Measurements from ENCODE around the gene KNDC1.
"Not testable (repeated sequence)": the region's sequence is repeated elsewhere in the genome, so short reads cannot be mapped to it uniquely, and the experiment has no call there.

The KNDC1 gene

DNA sequence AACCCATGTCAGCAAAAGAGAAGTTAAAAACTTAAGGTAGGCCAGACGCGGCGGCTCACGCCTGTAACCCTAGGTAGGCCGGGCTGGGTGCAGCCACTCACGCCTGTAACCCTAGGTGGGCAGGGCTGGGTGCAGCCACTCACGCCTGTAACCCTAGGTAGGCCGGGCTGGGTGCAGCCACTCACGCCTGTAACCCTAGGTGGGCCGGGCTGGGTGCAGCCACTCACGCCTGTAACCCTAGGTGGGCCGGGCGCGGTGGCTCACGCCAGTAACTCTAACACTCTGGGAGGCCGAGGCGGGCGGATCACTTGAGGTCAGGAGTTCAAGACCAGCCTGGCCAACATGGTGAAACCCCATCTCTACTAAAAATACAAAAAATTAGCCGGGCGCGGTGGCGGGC is 61.7 kb downstream of the KNDC1 start:
- not testable (repeated sequence) for DNase-seq (ENCODE audit: low read depth)

GRCh38 chr10:133224076-133224475 is 64.1 kb downstream of the KNDC1 start:
- DNase-seq (ENCODE audit: low read depth) = no peak

DNA sequence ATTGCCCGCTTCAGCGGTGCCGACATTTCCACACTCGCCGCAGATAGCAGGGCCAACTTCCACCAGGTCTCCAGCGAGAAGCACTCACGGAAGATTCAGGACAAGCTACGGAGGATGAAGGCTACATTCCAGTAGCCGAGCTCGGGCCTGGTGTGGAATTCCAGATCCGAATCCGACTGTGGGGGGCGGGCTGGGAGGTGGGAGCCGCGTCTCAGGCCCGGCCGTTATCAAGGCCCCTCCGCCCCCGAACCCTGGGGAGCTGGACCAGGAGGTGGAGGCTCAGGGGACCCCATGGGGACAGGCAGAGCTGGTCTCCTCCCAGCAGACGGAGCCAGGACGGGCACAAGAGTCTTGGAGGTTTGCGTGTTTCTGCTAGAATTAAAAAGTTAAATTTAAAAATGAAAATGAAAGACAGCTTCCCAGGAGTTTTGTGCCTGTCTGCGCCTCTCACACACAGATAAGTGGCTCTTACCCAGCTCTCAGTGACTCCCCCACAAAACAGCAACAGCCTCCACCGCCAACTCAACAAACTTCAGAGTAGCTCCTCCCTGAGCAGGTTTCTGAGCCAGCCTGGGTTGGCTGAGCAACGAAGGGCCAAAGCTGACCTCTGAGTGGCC is 64.8 kb downstream of the KNDC1 start:
- no peak for DNase-seq (ENCODE audit: low read depth)

- no peak for DNase-seq (ENCODE audit: low read depth)
These were observed 65.7 kb downstream of the KNDC1 start for GRCh38 chr10:133225707-133226191.

DNA sequence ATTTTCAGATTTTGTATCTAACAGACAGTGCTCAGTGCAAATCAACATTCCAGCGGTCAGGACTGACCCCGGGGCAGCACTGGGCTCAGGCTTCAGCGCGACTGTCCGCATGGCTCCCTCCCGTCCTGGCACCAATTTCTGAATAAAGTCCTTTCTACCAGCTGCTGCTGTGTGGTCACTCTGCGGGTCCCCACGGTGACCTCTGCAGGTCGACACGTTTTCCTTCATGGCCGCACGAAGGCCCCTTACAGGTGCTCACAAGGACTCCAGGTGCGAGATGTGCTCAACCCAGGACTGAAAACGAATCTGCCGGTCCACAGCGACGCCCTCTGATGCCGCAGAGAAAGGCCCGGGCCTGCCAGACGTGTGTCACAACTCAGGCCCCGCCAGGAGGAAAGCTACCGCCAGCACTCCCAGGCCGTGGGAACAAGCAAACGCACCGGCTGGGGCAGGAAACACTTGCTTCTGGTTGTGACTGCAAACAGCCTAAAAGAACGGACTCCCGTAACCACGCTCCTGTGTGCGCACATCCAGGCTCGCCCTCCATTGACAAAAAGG is 66.3 kb downstream of the KNDC1 start:
- no peak for DNase-seq (ENCODE audit: low read depth)

- DNase-seq (ENCODE audit: low read depth) = no peak
These were observed 67.2 kb downstream of the KNDC1 start for GRCh38 chr10:133227256-133227655.

GRCh38 chr10:133229265-133230043 is 69.4 kb downstream of the KNDC1 start:
- DNase-seq (ENCODE audit: low read depth) = no peak

GRCh38 chr10:133230044-133230361 is 70.0 kb downstream of the KNDC1 start, which contains the start of gene UTF1:
TSS of gene UTF1 (plus strand) at chr10:133230217. CDS start at chr10:133230289, 72 bp downstream.
- DNase-seq (ENCODE audit: low read depth) = no peak

- DNase-seq (ENCODE audit: low read depth) = no peak
These were observed 70.6 kb downstream of the KNDC1 start for GRCh38 chr10:133230387-133231195.

DNA sequence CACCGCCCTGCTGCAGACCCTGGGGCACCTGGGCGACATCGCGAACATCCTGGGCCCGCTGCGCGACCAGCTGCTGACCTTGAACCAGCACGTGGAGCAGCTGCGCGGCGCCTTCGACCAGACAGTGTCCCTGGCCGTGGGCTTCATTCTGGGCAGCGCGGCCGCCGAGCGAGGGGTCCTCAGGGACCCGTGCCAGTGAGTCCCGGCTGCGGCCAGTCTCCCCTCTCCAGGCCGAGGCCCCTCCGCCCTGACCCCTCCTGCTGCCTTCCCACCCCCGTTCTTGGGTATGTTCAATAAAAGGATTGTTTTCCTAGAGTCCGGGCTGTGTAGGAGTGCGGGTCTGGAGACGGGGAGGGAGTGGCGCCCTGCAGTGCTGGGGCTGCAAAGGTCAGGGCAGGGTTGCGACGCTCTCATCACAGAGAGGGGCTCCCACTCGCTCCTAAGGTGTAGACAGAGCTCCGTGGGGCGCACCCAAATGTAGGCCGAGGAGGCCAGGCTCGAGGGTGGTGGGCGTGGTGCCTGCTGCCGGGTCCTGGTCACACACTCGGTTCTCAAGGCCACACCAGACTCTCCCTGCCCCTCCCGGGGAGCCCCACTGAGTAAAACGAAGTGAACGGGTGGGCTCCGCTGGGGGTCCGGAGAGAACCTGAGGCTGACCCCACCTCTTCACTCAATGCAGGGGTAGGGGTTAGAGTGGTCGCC is 71.4 kb downstream of the KNDC1 start:
- no peak for DNase-seq (ENCODE audit: low read depth)

DNA sequence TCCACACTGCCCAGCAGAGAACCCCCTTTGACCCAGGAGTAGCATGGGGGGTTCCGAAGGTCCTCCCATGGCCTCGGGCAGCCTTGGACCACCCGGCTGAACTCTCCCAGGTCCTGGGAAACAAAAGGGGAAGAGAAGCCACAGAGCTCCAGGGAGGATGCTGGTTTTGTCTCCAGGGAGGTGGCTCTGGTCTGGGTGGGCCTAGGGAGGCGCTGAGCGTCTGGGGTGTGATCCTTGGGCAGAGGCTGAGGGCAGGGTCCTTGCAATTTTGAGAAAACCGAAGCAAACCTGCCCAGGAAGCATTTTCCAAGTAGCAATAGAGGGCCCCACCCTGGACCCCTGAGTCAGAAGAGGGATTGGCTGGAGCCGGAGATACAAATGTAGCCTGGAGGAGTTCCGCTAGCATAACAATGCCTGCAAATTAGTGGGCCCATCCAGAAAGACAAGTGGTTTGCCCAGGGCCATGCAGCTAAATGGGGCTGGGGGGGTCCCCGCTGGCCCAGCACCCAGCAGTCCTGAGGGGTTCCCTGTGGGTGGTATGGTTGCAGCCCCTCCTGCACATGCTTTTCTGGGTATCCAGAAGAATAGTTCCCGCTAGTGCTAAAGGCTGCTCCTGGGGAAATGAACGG is 72.0 kb downstream of the KNDC1 start:
- no peak for DNase-seq (ENCODE audit: low read depth)

- DNase-seq (ENCODE audit: low read depth) = not testable (repeated sequence)
These were observed 74.8 kb downstream of the KNDC1 start for GRCh38 chr10:133234796-133235195.

GRCh38 chr10:133235265-133235855 is 75.3 kb downstream of the KNDC1 start:
- DNase-seq (ENCODE audit: low read depth) = no peak

DNA sequence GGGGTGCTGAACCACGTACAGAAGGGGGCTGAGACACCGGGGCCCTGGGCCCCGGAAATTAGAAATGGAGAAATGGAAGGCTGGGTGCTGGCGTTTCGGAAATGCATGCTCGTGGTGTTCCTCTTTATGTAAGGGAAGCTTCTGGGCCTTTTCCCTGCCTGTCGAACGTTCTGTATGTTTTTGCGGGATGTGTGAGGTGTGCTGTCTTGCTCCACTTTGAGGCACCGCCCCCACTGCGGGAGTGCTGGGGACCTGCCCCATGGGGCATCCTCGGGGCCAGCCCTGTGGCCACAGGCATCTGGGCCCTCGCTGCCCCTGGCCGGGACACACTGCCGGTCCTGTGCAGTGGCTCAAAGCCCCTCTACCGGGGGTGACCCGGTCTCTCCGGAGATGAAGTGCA is 75.9 kb downstream of the KNDC1 start:
- no peak for DNase-seq (ENCODE audit: low read depth)

GRCh38 chr10:133236401-133237240 is 76.6 kb downstream of the KNDC1 start:
- DNase-seq (ENCODE audit: low read depth) = no peak

DNA sequence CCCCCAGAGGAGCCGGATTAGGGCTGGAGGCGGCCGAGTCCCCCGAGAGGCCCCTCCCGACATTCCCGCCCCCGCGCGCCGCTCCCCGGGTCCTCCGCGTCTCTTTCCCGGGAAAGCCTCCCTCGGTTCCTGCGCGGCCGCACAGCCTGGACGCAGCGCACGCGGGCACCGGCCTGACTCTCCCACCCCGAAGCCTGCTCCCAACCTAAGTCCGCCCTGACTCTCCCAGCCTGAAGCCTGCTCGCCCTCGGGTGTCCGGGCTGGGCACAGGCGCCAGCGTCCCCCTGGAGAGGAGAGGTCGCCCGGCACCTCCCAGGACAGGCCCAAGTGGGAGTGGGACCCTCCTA is 77.2 kb downstream of the KNDC1 start:
- DNase-seq (ENCODE audit: low read depth) = no peak

- no peak for DNase-seq (ENCODE audit: low read depth)
These were observed 77.8 kb downstream of the KNDC1 start, which contains the start of gene VENTX for GRCh38 chr10:133237588-133238465. TSS of gene VENTX (plus strand) at chr10:133237855. CDS start at chr10:133237915, 60 bp downstream.

GRCh38 chr10:133238466-133238804 is 78.4 kb downstream of the KNDC1 start:
- no peak for DNase-seq (ENCODE audit: low read depth)

DNA sequence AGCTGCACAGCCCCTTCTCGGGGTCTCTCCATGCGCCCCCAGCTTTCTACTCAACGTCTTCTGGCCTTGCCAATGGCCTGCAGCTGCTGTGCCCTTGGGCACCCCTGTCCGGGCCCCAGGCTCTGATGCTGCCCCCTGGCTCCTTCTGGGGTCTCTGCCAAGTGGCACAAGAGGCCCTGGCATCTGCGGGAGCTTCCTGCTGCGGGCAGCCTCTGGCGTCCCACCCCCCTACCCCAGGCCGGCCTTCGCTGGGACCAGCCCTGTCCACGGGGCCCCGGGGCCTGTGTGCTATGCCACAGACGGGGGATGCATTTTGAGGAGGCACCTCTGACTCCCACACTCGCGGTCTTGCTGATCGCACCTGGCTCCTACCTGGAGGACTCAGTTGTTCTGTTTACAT is 80.0 kb downstream of the KNDC1 start:
- no peak for DNase-seq (ENCODE audit: low read depth)
